Mesenchymal stem cell (in vitro differentiated cells and primary cell): ENCODE measurements around the gene MMP2.

Source experiments
- DNase-seq: peaks from one replicate; pipeline ENCODE4 v3.0.0-alpha.2; 2013
- H2AFZ ChIP-seq: one replicate; pipeline ENCODE4 v1.6.1; 2013; ENCODE audit warnings: low read depth, mild to moderate bottlenecking, control low read depth, inconsistent platforms, low read length, moderate library complexity
- H2AK5ac ChIP-seq: 2 replicates; pipeline ENCODE4 v1.6.1; 2013; ENCODE audit warnings: low read length, moderate library complexity, mild to moderate bottlenecking, inconsistent platforms; ENCODE audit not compliant: severe bottlenecking
- H2BK120ac ChIP-seq: one replicate; pipeline ENCODE4 v1.6.1; 2013; ENCODE audit warnings: low read depth, mild to moderate bottlenecking, inconsistent platforms, low read length, moderate library complexity
- H2BK12ac ChIP-seq, 2 experiments: one replicate each; pipeline ENCODE4 v1.6.1; 2013; ENCODE audit warnings: inconsistent platforms in 2 of 2, low read length in 2 of 2, mild to moderate bottlenecking in 2 of 2, moderate library complexity in 2 of 2, control low read depth in 1 of 2
- H2BK15ac ChIP-seq: one replicate; pipeline ENCODE4 v1.6.1; 2013; ENCODE audit warnings: mild to moderate bottlenecking, low read depth, inconsistent platforms; ENCODE audit not compliant: poor library complexity, severe bottlenecking
- H2BK5ac ChIP-seq: 2 replicates; pipeline ENCODE4 v1.6.1; 2013; ENCODE audit warnings: low read depth, mild to moderate bottlenecking, low read length, control low read depth, inconsistent platforms; ENCODE audit not compliant: poor library complexity, severe bottlenecking
- H3K14ac ChIP-seq, 2 experiments: one replicate each; pipeline ENCODE4 v1.6.1; 2013; ENCODE audit warnings: inconsistent platforms in 2 of 2, low read length in 2 of 2, control low read depth in 1 of 2, mild to moderate bottlenecking in 1 of 2, moderate library complexity in 1 of 2
- H3K18ac ChIP-seq, 2 experiments: one replicate each; pipeline ENCODE4 v1.6.1; 2013; ENCODE audit warnings: inconsistent platforms in 2 of 2, low read length in 2 of 2, control low read depth in 1 of 2, low read depth in 1 of 2, mild to moderate bottlenecking in 1 of 2
- H3K23ac ChIP-seq, 2 experiments: one replicate each; pipeline ENCODE4 v1.6.1; 2013; ENCODE audit warnings: inconsistent platforms in 2 of 2, low read length in 2 of 2, mild to moderate bottlenecking in 2 of 2, moderate library complexity in 2 of 2, control low read depth in 1 of 2
- H3K27ac ChIP-seq: 2 replicates; pipeline ENCODE4 v1.5.1; 2013; ENCODE audit warnings: mild to moderate bottlenecking, moderate library complexity, low read length, control low read depth, inconsistent platforms; ENCODE audit not compliant: poor library complexity, severe bottlenecking
- H3K27me3 ChIP-seq, 2 experiments: 2 replicates each; pipeline versions ENCODE4 v1.6.1 to v1.7.0; 2013; ENCODE audit warnings: low read length in 2 of 2, mild to moderate bottlenecking in 2 of 2, moderate library complexity in 2 of 2, control low read depth in 1 of 2, inconsistent platforms in 1 of 2; ENCODE audit not compliant: control insufficient read depth in 1 of 2, insufficient read depth in 1 of 2
- H3K36me3 ChIP-seq, 2 experiments: 2 replicates each; pipeline versions ENCODE4 v1.6.1 to v1.7.0; 2013; ENCODE audit warnings: low read length in 2 of 2, control low read depth in 1 of 2, inconsistent platforms in 1 of 2, low read depth in 1 of 2, mild to moderate bottlenecking in 1 of 2; ENCODE audit not compliant: insufficient read depth in 2 of 2, control insufficient read depth in 1 of 2
- H3K4ac ChIP-seq, 2 experiments: one replicate each; pipeline ENCODE4 v1.6.1; 2013; ENCODE audit warnings: inconsistent platforms in 2 of 2, low read length in 2 of 2, mild to moderate bottlenecking in 2 of 2, moderate library complexity in 2 of 2, control low read depth in 1 of 2, low read depth in 1 of 2
- H3K4me1 ChIP-seq: 2 replicates; pipeline ENCODE4 v1.6.1; 2013; ENCODE audit warnings: low read depth, low read length, control low read depth; ENCODE audit not compliant: control insufficient read depth, insufficient read depth
- H3K4me2 ChIP-seq: 2 replicates; pipeline ENCODE4 v1.6.1; 2013; ENCODE audit warnings: low read length, mild to moderate bottlenecking, inconsistent platforms; ENCODE audit not compliant: poor library complexity, severe bottlenecking
- H3K4me3 ChIP-seq, 2 experiments: 2 replicates each; pipeline versions ENCODE4 v1.5.1 to v1.7.0; 2013; ENCODE audit warnings: low read length in 2 of 2, mild to moderate bottlenecking in 2 of 2, control low read depth in 1 of 2, low read depth in 1 of 2; ENCODE audit not compliant: insufficient read depth in 1 of 2
- H3K79me1 ChIP-seq: replicated peaks from 2 replicates; pipeline ENCODE4 v1.6.1; 2013; ENCODE audit warnings: mild to moderate bottlenecking, control low read depth, low read length, inconsistent platforms; ENCODE audit not compliant: poor library complexity, severe bottlenecking
- H3K9ac ChIP-seq: 2 replicates; pipeline ENCODE4 v1.7.0; 2013; ENCODE audit warnings: mild to moderate bottlenecking, low read length, moderate library complexity
- H3K9me3 ChIP-seq: 2 replicates; pipeline ENCODE4 v1.7.0; 2013; ENCODE audit warnings: mild to moderate bottlenecking, low read length; ENCODE audit not compliant: control insufficient read depth
- H4K8ac ChIP-seq: one replicate; pipeline ENCODE4 v1.6.1; 2013; ENCODE audit warnings: inconsistent platforms, mild to moderate bottlenecking, low read length, moderate library complexity
- H4K91ac ChIP-seq: one replicate; pipeline ENCODE4 v1.6.1; 2013; ENCODE audit warnings: mild to moderate bottlenecking, low read length, inconsistent platforms
- WGBS: methylation state at CpG from one replicate; pipeline ENCODE4 v1.1.7; 2013; ENCODE audit warnings: mixed read lengths; 5-methylcytosine and 5-hydroxymethylcytosine counted together

The MMP2 gene

GRCh38 chr16:55468352-55468990 lies 10.5 kb upstream of the MMP2 start:
- no peaks in the 10 kb centered on the region for H3K27me3 ChIP-seq
- no peak overlapping the region for H2BK120ac ChIP-seq
- H3K18ac ChIP-seq, result no peak overlapping the region
- H3K9me3 ChIP-seq, result no peaks in the 10 kb centered on the region
- H3K9ac ChIP-seq, result no peak overlapping the region
- H2BK15ac ChIP-seq, result no peak overlapping the region
- no peaks in the 10 kb centered on the region for H3K36me3 ChIP-seq
- H2BK12ac ChIP-seq, result peak overlapping the region in 1 of 2 experiments; percentile 9
- H3K4me1 ChIP-seq, result peaks cover 15% of the 10 kb centered on the region
- peak overlapping the region in 1 of 2 experiments; percentile 10 for H3K4ac ChIP-seq
- no peak overlapping the region for H2AFZ ChIP-seq
- no peak overlapping the region for H2AK5ac ChIP-seq
- H2BK5ac ChIP-seq, result no peak overlapping the region
- H4K91ac ChIP-seq, result no peak overlapping the region
- H4K8ac ChIP-seq, result no peak overlapping the region
- H3K23ac ChIP-seq, result no peak overlapping the region
- no peak overlapping the region for H3K27ac ChIP-seq
- H3K79me1 ChIP-seq, result no peaks in the 10 kb centered on the region
- DNase-seq, result no peak
- no peak overlapping the region for H3K4me3 ChIP-seq
- H3K14ac ChIP-seq, result peak overlapping the region in 1 of 2 experiments; percentile 12
- 96% methylated on average over 6 of the region's 7 CpGs for WGBS
- no peak overlapping the region for H3K4me2 ChIP-seq

- Histone ChIP-seq H2BK15ac (no peak overlapping the region), H3K27me3 (no peaks in the 10 kb centered on the region), H2BK120ac (no peak overlapping the region), H3K4ac (no peak overlapping the region), H2BK5ac (no peak overlapping the region), H4K91ac (no peak overlapping the region), H3K36me3 (no peaks in the 10 kb centered on the region), H3K4me2 (no peak overlapping the region), H2BK12ac (no peak overlapping the region), H2AFZ (no peak overlapping the region), H2AK5ac (peak overlapping the region; percentile 9), H3K14ac (no peak overlapping the region), H3K4me1 (peaks cover 15% of the 10 kb centered on the region), H3K9ac (peak overlapping the region; percentile 77), H3K4me3 (peak overlapping the region in 1 of 2 experiments; percentile 63), H3K18ac (peak overlapping the region in 1 of 2 experiments; percentile 52), H4K8ac (no peak overlapping the region), H3K23ac (no peak overlapping the region), H3K79me1 (no peaks in the 10 kb centered on the region), H3K9me3 (no peaks in the 10 kb centered on the region), H3K27ac (peak overlapping the region; percentile 90)
- no peak for DNase-seq
- 88% methylated on average over 9 of the region's 9 CpGs for WGBS
Observed at GRCh38 chr16:55469821-55470532, 9.0 kb upstream of the MMP2 start.

GRCh38 chr16:55470533-55471371 lies 8.2 kb upstream of the MMP2 start:
- Histone ChIP-seq H3K18ac (peak overlapping the region; percentile 52 to 72), H4K8ac (peak overlapping the region; percentile 35), H2BK5ac (peak overlapping the region; percentile 33), H3K9me3 (no peaks in the 10 kb centered on the region), H2BK15ac (peak overlapping the region; percentile 91), H3K27ac (peak overlapping the region; percentile 90), H2BK120ac (peak overlapping the region; percentile 29), H3K36me3 (no peaks in the 10 kb centered on the region), H3K4me1 (peaks cover 13% of the 10 kb centered on the region), H4K91ac (peak overlapping the region; percentile 43), H3K79me1 (no peaks in the 10 kb centered on the region), H2AFZ (no peak overlapping the region), H3K4ac (peak overlapping the region; percentile 15 to 19), H3K14ac (no peak overlapping the region), H3K4me3 (peak overlapping the region in 1 of 2 experiments; percentile 63), H3K9ac (peak overlapping the region; percentile 77), H3K4me2 (no peak overlapping the region), H2BK12ac (peak overlapping the region; percentile 70 to 91), H3K23ac (no peak overlapping the region), H2AK5ac (peak overlapping the region; percentile 24), H3K27me3 (no peaks in the 10 kb centered on the region)
- DNase-seq, result peak; percentile 32
- WGBS, result 40% methylated on average over 7 of the region's 7 CpGs
